HEK293T (cell line): ENCODE measurements around the gene STARD5.
"Not testable (repeated sequence)": the region's sequence is repeated elsewhere in the genome, so short reads cannot be mapped to it uniquely, and the experiment has no call there.

Source experiments
- CTCF ChIA-PET: fragments of 350-600 bp; formaldehyde crosslinking; extraction: SDS; loops from one replicate; lab custom pipeline; 2021; ENCODE audit warnings: antibody characterized with exemption, inconsistent platforms; lab: Yijun Ruan, JAX
- POLR2A ChIA-PET: fragments of 350-600 bp; formaldehyde crosslinking; extraction: SDS; loops from one replicate; lab custom pipeline; 2020; ENCODE audit warnings: antibody characterized with exemption, inconsistent platforms; lab: Yijun Ruan, JAX
- DNase-seq: peaks from one replicate; pipeline ENCODE4 v3.0.0; 2012; ENCODE audit warnings: mixed read lengths; ENCODE audit errors: extremely low spot score
- ARNT ChIP-seq: fragments of 450-650 bp; IDR thresholded peaks from 2 replicates; pipeline ENCODE4 v1.6.1; 2017; ENCODE audit warnings: mild to moderate bottlenecking
- BHLHE40 ChIP-seq: fragments of 450-650 bp; IDR thresholded peaks from 2 replicates; pipeline ENCODE4 v1.6.1; 2016; ENCODE audit warnings: mild to moderate bottlenecking, moderate library complexity, borderline replicate concordance
- CTBP1 ChIP-seq: fragments of 450-650 bp; IDR thresholded peaks from 2 replicates; pipeline ENCODE4 v1.6.1; 2016; ENCODE audit warnings: borderline replicate concordance
- ELF4 ChIP-seq: fragments of 450-650 bp; IDR thresholded peaks from 2 replicates; pipeline ENCODE4 v1.6.1; 2017; ENCODE audit warnings: antibody characterized with exemption
- FOXA1 ChIP-seq: fragments of 450-650 bp; IDR thresholded peaks from 2 replicates; pipeline ENCODE4 v1.6.1; 2016; ENCODE audit warnings: mild to moderate bottlenecking
- FOXK2 ChIP-seq: fragments of 450-650 bp; IDR thresholded peaks from 2 replicates; pipeline ENCODE4 v1.6.1; 2016; ENCODE audit warnings: mild to moderate bottlenecking
- FOXM1 ChIP-seq: fragments of 450-650 bp; IDR thresholded peaks from 2 replicates; pipeline ENCODE4 v1.6.1; 2017; ENCODE audit warnings: mild to moderate bottlenecking, borderline replicate concordance
- HDGF ChIP-seq: fragments of 450-650 bp; IDR thresholded peaks from 2 replicates; pipeline ENCODE4 v1.6.1; 2017; ENCODE audit warnings: antibody characterized with exemption, borderline replicate concordance
- L3MBTL2 ChIP-seq: fragments of 450-650 bp; conservative IDR thresholded peaks from 2 replicates; pipeline ENCODE4 v1.6.1; 2016; ENCODE audit warnings: mild to moderate bottlenecking
- LEF1 ChIP-seq: fragments of 450-650 bp; IDR thresholded peaks from 2 replicates; pipeline ENCODE4 v1.6.1; 2017; ENCODE audit warnings: mild to moderate bottlenecking, borderline replicate concordance
- NFRKB ChIP-seq: fragments of 450-650 bp; IDR thresholded peaks from 2 replicates; pipeline ENCODE4 v1.6.1; 2016; ENCODE audit warnings: mild to moderate bottlenecking, moderate library complexity
- PKNOX1 ChIP-seq: fragments of 450-650 bp; IDR thresholded peaks from 2 replicates; pipeline ENCODE4 v1.6.1; 2016
- SP1 ChIP-seq: fragments of 450-650 bp; IDR thresholded peaks from 2 replicates; pipeline ENCODE4 v1.6.1; 2017
- SUZ12 ChIP-seq: fragments of 450-650 bp; IDR thresholded peaks from 2 replicates; pipeline ENCODE4 v1.6.1; 2016; ENCODE audit warnings: mild to moderate bottlenecking
- TARDBP ChIP-seq: fragments of 450-650 bp; IDR thresholded peaks from 2 replicates; pipeline ENCODE4 v1.6.1; 2016
- ZNF384 ChIP-seq: fragments of 450-650 bp; IDR thresholded peaks from 2 replicates; pipeline ENCODE4 v1.6.1; 2016

The STARD5 gene

GRCh38 chr15:81334768-81335435 lies 11.0 kb upstream of the STARD5 start:
- ChIA-PET CTCF (interaction anchor here (0.6 kb wide), 1 partner anchor 60 kb away, joined by 4 read pairs; no protein-coding TSS in a partner anchor), POLR2A (interaction anchor here (1.7 kb wide), 1 partner anchor 11 kb away, joined by 6 read pairs; the partner anchor contains the start of gene STARD5)
- no peak for DNase-seq
- TF ChIP-seq FOXA1 (no peak), TARDBP (no peak), NFRKB (no peak), BHLHE40 (no peak), FOXK2 (no peak), ARNT (no peak), ELF4 (no peak), PKNOX1 (no peak), FOXM1 (no peak), ZNF384 (no peak), SP1 (no peak), CTBP1 (no peak), LEF1 (no peak), L3MBTL2 (no peak), HDGF (no peak), SUZ12 (no peak)

GRCh38 chr15:81333363-81333762 lies 9.4 kb upstream of the STARD5 start:
- ChIA-PET CTCF (no interaction called here), POLR2A (no interaction called here)
- DNase-seq: no peak
- TF ChIP-seq L3MBTL2: no peak
- TF ChIP-seq ELF4: no peak
- TF ChIP-seq TARDBP: no peak
- TF ChIP-seq CTBP1: no peak
- no peak for TF ChIP-seq ARNT
- TF ChIP-seq FOXM1: no peak
- TF ChIP-seq HDGF: no peak
- TF ChIP-seq FOXK2: no peak
- no peak for TF ChIP-seq ZNF384
- TF ChIP-seq NFRKB: no peak

GRCh38 chr15:81332326-81332725 lies 8.4 kb upstream of the STARD5 start:
- TF ChIP-seq ELF4 (no peak), SUZ12 (no peak), SP1 (no peak), ARNT (no peak), L3MBTL2 (no peak), ZNF384 (no peak), LEF1 (no peak), FOXM1 (no peak), CTBP1 (no peak)
- POLR2A ChIA-PET: no interaction called here
- DNase-seq: no peak
- CTCF ChIA-PET: no interaction called here

GRCh38 chr15:81331600-81331999 lies 7.7 kb upstream of the STARD5 start:
- DNase-seq: no peak
- no peak for TF ChIP-seq HDGF
- POLR2A ChIA-PET: no interaction called here
- CTCF ChIA-PET: no interaction called here

DNA sequence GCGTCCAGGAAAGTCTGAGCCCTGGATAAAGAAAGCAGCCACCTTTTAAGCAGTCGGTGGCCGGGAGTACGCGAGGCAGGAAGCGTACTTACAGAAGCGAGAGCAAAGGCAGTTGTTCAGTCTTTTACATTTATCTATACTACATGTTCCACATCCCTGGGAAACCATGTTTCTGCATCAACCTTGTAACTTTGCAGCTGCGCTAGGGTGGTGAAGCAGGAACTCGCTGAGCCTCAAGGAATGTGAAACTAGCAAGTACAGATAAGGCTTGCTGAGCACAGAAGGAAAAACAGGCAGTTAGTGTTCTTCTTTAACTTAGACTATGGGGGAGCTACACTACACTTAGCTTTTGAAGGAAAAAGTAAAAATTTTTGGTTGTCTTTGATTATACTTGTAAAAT lies 7.2 kb upstream of the STARD5 start:
- POLR2A ChIA-PET, DNase-seq, CTCF ChIA-PET: not testable (repeated sequence)

GRCh38 chr15:81330366-81331090 lies 6.6 kb upstream of the STARD5 start:
- ChIA-PET POLR2A (no interaction called here), CTCF (no interaction called here)
- no peak for DNase-seq
- no peak for TF ChIP-seq TARDBP
- no peak for TF ChIP-seq NFRKB
- TF ChIP-seq FOXM1: no peak
- TF ChIP-seq SUZ12: no peak
- TF ChIP-seq L3MBTL2: no peak
- TF ChIP-seq SP1: no peak
- TF ChIP-seq HDGF: no peak
- TF ChIP-seq LEF1: no peak
- TF ChIP-seq CTBP1: no peak
- TF ChIP-seq ELF4: no peak
- no peak for TF ChIP-seq PKNOX1
- no peak for TF ChIP-seq FOXA1
- TF ChIP-seq FOXK2: no peak
- no peak for TF ChIP-seq ZNF384
- no peak for TF ChIP-seq ARNT
- TF ChIP-seq BHLHE40: no peak

- ChIA-PET POLR2A (no interaction called here), CTCF (no interaction called here)
- no peak for DNase-seq
- TF ChIP-seq FOXK2: no peak
- TF ChIP-seq LEF1: no peak
- TF ChIP-seq ELF4: no peak
- TF ChIP-seq SUZ12: no peak
- no peak for TF ChIP-seq TARDBP
- TF ChIP-seq FOXA1: no peak
- TF ChIP-seq BHLHE40: no peak
- no peak for TF ChIP-seq ARNT
- TF ChIP-seq ZNF384: no peak
- no peak for TF ChIP-seq L3MBTL2
- no peak for TF ChIP-seq PKNOX1
Observed at GRCh38 chr15:81329446-81329845, 5.5 kb upstream of the STARD5 start.
